Transverse colon (tissue), 4 donors: Measurements from ENCODE around the gene NEUROD2. TPM values are rescaled to one million over a fixed set of nuclear protein-coding genes. Genes with fewer than 3 reads are reported as not detected.

ENCODE experiments used
- DNase-seq: peaks from one replicate; pipeline ENCODE4 v3.0.0-alpha.2; 2019
- H3K27ac ChIP-seq, 4 donors: fragments of 200-600 bp; sonication (generic); 2 replicates each; pipeline ENCODE4 v1.5.1; 2016 to 2018; ENCODE audit warnings: inconsistent platforms in 4 of 4
- H3K27me3 ChIP-seq: fragments of 200-600 bp; sonication (generic); 2 replicates; pipeline ENCODE4 v1.5.1; 2017; ENCODE audit warnings: inconsistent platforms
- H3K36me3 ChIP-seq, 4 donors: fragments of 200-600 bp; sonication (generic); 2 replicates each; pipeline ENCODE4 v1.5.1; 2017 to 2019; ENCODE audit warnings: inconsistent platforms in 4 of 4
- H3K4me1 ChIP-seq, 4 donors: fragments of 200-600 bp; sonication (generic); 2 replicates each; pipeline ENCODE4 v1.5.1; 2017 to 2020; ENCODE audit warnings: inconsistent platforms in 4 of 4
- H3K4me3 ChIP-seq, 4 donors: fragments of 200-600 bp; sonication (generic); 1 replicate in 1 of 4; 2 replicates in 3 of 4; pipeline versions ENCODE4 v1.5.1 to v1.6.1; 2017 to 2019; ENCODE audit warnings: inconsistent platforms in 4 of 4
- H3K9me3 ChIP-seq, 2 donors: fragments of 200-600 bp; sonication (generic); 2 replicates each; pipeline ENCODE4 v1.5.1; 2017 to 2019; ENCODE audit warnings: inconsistent platforms in 2 of 2
- EP300 ChIP-seq: sonication (generic); formaldehyde crosslinking; IDR thresholded peaks from one replicate; pipeline ENCODE4 v1.6.1; 2017; ENCODE audit warnings: antibody characterized with exemption, low read depth
- POLR2A ChIP-seq: fragments of 450-650 bp; IDR thresholded peaks from one replicate; pipeline ENCODE4 v1.6.1; 2016; ENCODE audit warnings: antibody characterized with exemption, mild to moderate bottlenecking, moderate library complexity
- POLR2AphosphoS5 ChIP-seq, 3 donors: sonication (generic); formaldehyde crosslinking; IDR thresholded peaks; one replicate each; pipeline ENCODE4 v1.6.1; 2016; ENCODE audit warnings: antibody characterized with exemption in 3 of 3
- WGBS, 2 donors: methylation state at CpG; one replicate each; pipeline ENCODE4 v1.1.5; 2018; ENCODE audit warnings: low coverage in 1 of 2; 5-methylcytosine and 5-hydroxymethylcytosine counted together
- in situ Hi-C, 4 donors: fragments of 200-750 bp; cut with MboI; loops; one replicate each; pipeline versions ENCODE4 v1.15.0 to v1.15.1; 2017; ENCODE audit warnings: low sequenced_read_pairs in 3 of 4, low pct_ligation_motif_present in 1 of 4, low pct_unique_long_range_greater_than_20kb in 1 of 4
- intact Hi-C: fragments of 100-400 bp; cut with DNase I; formaldehyde crosslinking; loops from one replicate; pipeline ENCODE4 v1.15.1; 2023; ENCODE audit warnings: low total_unique reads
- total RNA-seq, 4 donors: library from RNA; depleted of rRNA; stranded (reverse); fragments of >200 nt; gene quantifications; one replicate each; pipeline ENCODE4 v1.1.0, GENCODE V29; 2016
- TF ChIP-seq, protein P1 (sequence below), 5 experiments: fragments of 200-600 bp in 3 of 5; fragments of 450-650 bp in 2 of 5; sonication (generic) in 3 of 5; IDR thresholded peaks; 1 replicate in 2 of 5; 2 replicates in 3 of 5; pipeline ENCODE4 v1.5.1; 2016 to 2017; ENCODE audit warnings: antibody characterized with exemption in 5 of 5, inconsistent platforms in 3 of 5, mild to moderate bottlenecking in 2 of 5, moderate library complexity in 1 of 5

Gene NEUROD2
- total RNA-seq, 4 donors from 2014 or later = not detected

DNA sequence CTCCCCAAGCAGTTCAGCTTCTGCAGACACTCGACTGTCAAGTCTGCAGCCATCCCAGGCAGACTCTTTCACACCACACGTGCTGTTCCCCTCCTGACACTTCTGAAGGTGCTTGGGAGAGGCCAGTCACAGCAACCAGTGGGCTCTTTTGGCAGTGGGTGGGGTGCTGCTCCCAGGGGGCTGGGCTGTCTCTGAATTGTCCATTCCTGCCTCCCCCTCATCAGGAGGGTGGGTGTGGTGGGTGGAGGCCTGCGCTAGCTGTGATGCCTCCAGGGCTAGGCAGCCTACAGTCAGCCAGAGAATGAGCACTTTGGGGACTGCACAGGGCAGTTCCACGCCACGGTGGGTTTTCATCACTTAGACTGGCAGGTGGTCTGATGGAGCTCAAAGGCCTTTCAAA, 39.5 kb upstream of the NEUROD2 start:
- H3K9me3 ChIP-seq = no peaks in the 10 kb centered on the region
- intact Hi-C loops (no loop called here), in situ Hi-C loops (loop anchor here in 1 of 4 donors (25.0 kb wide), 1 partner anchor 90 kb away; the partner anchor contains the start of genes GRB7 and MIEN1)
- whole genome bisulfite sequencing, 2 donors = 60 to 72% methylated on average over 1 to 5 of the region's 5 CpGs
- H3K4me3 ChIP-seq = no peak overlapping the region
- TF ChIP-seq POLR2A (no peak), EP300 (no peak)
- DNase-seq = no peak
- H3K27ac ChIP-seq = no peak overlapping the region
- H3K27me3 ChIP-seq = no peaks in the 10 kb centered on the region
- H3K4me1 ChIP-seq = peaks cover 0 to 25% (median 16%) of the 10 kb centered on the region in 4 donors
- no peaks in the 10 kb centered on the region for H3K36me3 ChIP-seq

DNA sequence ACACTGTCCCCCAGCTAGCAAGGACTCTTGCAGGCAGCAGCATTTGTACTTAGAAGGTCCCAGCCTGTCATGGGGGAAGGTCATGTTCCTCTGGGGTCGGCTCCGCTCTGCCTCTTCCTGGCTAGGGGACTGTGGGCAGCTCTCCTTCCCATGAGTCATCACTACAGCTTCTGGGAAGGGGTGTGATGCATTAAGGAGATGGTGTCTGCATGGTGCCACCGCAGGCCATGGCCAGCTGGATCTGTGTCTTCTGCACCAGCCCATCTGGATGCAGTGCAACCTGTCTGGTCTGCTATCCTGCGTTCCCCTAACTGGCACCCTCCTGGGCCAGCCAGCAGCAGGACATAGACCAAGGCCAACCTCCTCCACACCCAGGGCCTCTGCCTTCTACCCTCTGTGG, 35.6 kb upstream of the NEUROD2 start:
- in situ Hi-C loops (loop anchor here in 1 of 4 donors (25.0 kb wide), 1 partner anchor 94 kb away; the partner anchor contains the start of genes GRB7 and MIEN1), intact Hi-C loops (no loop called here)
- TF ChIP-seq POLR2AphosphoS5 (IDR thresholded peaks at IDR 0.05) (no peak), EP300 (no peak), POLR2A (no peak)
- TF ChIP-seq, protein P1, sequence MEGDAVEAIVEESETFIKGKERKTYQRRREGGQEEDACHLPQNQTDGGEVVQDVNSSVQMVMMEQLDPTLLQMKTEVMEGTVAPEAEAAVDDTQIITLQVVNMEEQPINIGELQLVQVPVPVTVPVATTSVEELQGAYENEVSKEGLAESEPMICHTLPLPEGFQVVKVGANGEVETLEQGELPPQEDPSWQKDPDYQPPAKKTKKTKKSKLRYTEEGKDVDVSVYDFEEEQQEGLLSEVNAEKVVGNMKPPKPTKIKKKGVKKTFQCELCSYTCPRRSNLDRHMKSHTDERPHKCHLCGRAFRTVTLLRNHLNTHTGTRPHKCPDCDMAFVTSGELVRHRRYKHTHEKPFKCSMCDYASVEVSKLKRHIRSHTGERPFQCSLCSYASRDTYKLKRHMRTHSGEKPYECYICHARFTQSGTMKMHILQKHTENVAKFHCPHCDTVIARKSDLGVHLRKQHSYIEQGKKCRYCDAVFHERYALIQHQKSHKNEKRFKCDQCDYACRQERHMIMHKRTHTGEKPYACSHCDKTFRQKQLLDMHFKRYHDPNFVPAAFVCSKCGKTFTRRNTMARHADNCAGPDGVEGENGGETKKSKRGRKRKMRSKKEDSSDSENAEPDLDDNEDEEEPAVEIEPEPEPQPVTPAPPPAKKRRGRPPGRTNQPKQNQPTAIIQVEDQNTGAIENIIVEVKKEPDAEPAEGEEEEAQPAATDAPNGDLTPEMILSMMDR (IDR thresholded peaks at IDR 0.05) = no peak
- H3K4me3 ChIP-seq = no peak overlapping the region
- 88% methylated on average over 2 of the region's 4 CpGs; no CpG with 5 or more reads in 1 of the 2 donors for WGBS, 2 donors
- H3K27me3 ChIP-seq = no peaks in the 10 kb centered on the region
- H3K36me3 ChIP-seq = no peaks in the 10 kb centered on the region
- no peak overlapping the region for H3K27ac ChIP-seq
- H3K9me3 ChIP-seq = no peaks in the 10 kb centered on the region
- no peak for DNase-seq
- H3K4me1 ChIP-seq = peaks cover 3 to 40% (median 21%) of the 10 kb centered on the region in 4 donors

DNA sequence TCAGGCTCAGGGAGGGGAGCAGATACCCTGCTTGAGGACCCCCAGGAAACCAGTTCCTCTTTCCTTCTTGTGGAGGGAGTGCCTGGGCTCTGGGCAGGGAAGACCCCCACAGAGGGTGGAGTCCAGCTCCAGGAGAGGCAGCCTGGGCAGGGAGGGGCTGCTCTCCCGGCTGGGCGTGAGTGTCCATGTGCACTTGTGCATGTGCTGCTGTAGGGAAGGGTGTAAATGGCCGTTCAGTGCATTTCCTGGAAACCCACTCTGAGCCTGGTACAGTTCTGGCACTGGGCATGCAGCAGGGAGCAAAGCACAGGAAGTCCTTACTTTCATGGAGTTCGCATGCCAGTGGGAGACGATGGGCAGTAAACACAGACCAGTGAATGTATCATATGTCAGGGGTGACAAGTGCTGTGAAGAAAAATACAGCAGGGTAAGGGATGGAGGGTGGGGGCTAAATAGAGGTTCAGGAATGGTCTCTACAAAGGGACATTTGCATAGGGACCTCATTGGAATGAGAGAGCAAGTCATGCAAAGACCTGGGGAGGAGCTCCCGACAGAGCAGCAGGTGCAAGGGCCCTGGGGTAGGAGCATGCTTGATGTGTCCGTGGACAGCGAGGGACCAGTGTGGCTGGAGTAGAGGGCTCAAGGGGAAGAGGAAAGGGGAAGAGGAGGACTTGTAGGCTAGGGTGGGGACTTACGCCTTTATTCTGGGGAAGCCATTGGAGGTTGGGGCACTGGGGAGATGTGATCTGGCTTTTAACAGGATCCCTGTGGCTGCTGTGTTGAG, 34.8 kb upstream of the NEUROD2 start:
- no peak for TF ChIP-seq POLR2AphosphoS5 (IDR thresholded peaks at IDR 0.05)
- TF ChIP-seq POLR2A = no peak
- TF ChIP-seq, protein P1 (IDR thresholded peaks at IDR 0.05) = no peak
- no peak for TF ChIP-seq EP300
- Histone ChIP-seq H3K4me3 (no peak overlapping the region), H3K4me1 (peaks cover 11 to 47% (median 29%) of the 10 kb centered on the region in 4 donors), H3K27me3 (no peaks in the 10 kb centered on the region), H3K27ac (no peak overlapping the region), H3K36me3 (no peaks in the 10 kb centered on the region), H3K9me3 (no peaks in the 10 kb centered on the region)
- WGBS, 2 donors = 82 to 100% methylated on average over 1 to 9 of the region's 9 CpGs
- in situ Hi-C loops = loop anchor here in 1 of 4 donors (25.0 kb wide), 1 partner anchor 95 kb away; the partner anchor contains the start of genes GRB7 and MIEN1
- intact Hi-C loops = no loop called here
- DNase-seq = no peak

DNA sequence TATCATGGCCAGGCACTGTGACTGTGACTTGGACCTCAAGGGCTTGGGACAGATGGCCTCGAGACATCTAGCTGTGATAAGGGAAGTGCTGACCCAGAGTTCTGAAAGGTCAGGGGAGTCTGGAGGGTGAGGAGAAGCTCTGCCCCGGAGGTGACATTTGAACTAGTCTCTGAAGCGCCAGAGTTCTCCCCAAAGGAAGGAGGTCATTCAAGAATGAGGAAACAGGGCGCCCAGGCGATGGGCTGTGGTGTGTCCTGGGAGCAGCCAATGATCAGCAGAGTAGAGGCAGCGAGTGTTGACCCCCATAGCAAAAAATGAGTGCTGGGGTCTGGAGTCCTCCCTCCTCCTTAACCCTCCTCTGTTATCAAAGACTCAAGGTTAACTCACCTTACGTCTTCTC, 34.2 kb upstream of the NEUROD2 start:
- TF ChIP-seq POLR2AphosphoS5 (IDR thresholded peaks at IDR 0.05) = no peak
- TF ChIP-seq, protein P1 (IDR thresholded peaks at IDR 0.05) = no peak
- no peak for TF ChIP-seq EP300
- TF ChIP-seq POLR2A = no peak
- intact Hi-C loops (no loop called here), in situ Hi-C loops (loop anchor here in 1 of 4 donors (25.0 kb wide), 1 partner anchor 95 kb away; the partner anchor contains the start of genes GRB7 and MIEN1)
- no peaks in the 10 kb centered on the region for H3K36me3 ChIP-seq
- H3K4me3 ChIP-seq = no peak overlapping the region
- no peak overlapping the region for H3K27ac ChIP-seq
- peaks cover 11 to 48% (median 31%) of the 10 kb centered on the region in 4 donors for H3K4me1 ChIP-seq
- WGBS, 2 donors = 73% methylated on average over 7 of the region's 7 CpGs; no CpG with 5 or more reads in 1 of the 2 donors
- no peak for DNase-seq
- no peaks in the 10 kb centered on the region for H3K9me3 ChIP-seq
- no peaks in the 10 kb centered on the region for H3K27me3 ChIP-seq
